MCF 10A (cell line): ENCODE data around the gene SETD3. TPM values are rescaled to one million over a fixed set of nuclear protein-coding genes. Genes with fewer than 3 reads are reported as not detected.
A peak's percentile ranks its signal among the peaks of the same experiment; 100 is the strongest.

Experiments
- BruUV-seq: library from RNA; stranded (reverse); fragments of 400-500 nt; replicated peaks from 2 replicates; lab custom pipeline; 2021; lab: Mats Ljungman, UMichigan
- CTCF ChIA-PET: fragments of 300-600 bp; sonication (Branson Sonifier 250); formaldehyde crosslinking; extraction: SDS; loops from one replicate; lab custom pipeline; 2021; ENCODE audit warnings: antibody characterized with exemption, inconsistent platforms; lab: Yijun Ruan, JAX
- POLR2A ChIA-PET: fragments of 300-600, 350-650 bp; sonication (Branson Sonifier 250); formaldehyde crosslinking; extraction: SDS; loops from one replicate; lab custom pipeline; 2020; ENCODE audit warnings: antibody characterized with exemption, inconsistent platforms; lab: Yijun Ruan, JAX
- DNase-seq: peaks from one replicate; pipeline ENCODE4 v3.0.0-alpha.2; 2018; ENCODE audit not compliant: unreplicated experiment
- H3K27ac Mint-ChIP-seq: one replicate; pipeline ENCODE4 v1.8.0; 2022; ENCODE audit warnings: mild to moderate bottlenecking, low read depth, mixed read lengths; ENCODE audit not compliant: unreplicated experiment
- H3K27me3 Mint-ChIP-seq: one replicate; pipeline ENCODE4 v1.8.0; 2022; ENCODE audit warnings: mixed read lengths; ENCODE audit not compliant: insufficient read depth, unreplicated experiment
- H3K36me3 Mint-ChIP-seq: one replicate; pipeline ENCODE4 v1.8.0; 2022; ENCODE audit warnings: mild to moderate bottlenecking, moderate library complexity, mixed read lengths; ENCODE audit not compliant: insufficient read depth, unreplicated experiment
- H3K4me1 Mint-ChIP-seq: one replicate; pipeline ENCODE4 v1.8.0; 2022; ENCODE audit warnings: mixed read lengths; ENCODE audit not compliant: insufficient read depth, unreplicated experiment
- H3K4me3 Mint-ChIP-seq: one replicate; pipeline ENCODE4 v1.8.0; 2022; ENCODE audit warnings: mild to moderate bottlenecking, moderate library complexity, mixed read lengths; ENCODE audit not compliant: unreplicated experiment
- H3K9me3 Mint-ChIP-seq: one replicate; pipeline ENCODE4 v1.8.0; 2022; ENCODE audit warnings: mixed read lengths; ENCODE audit not compliant: unreplicated experiment
- intact Hi-C: fragments of 100-400 bp; cut with micrococcal nuclease; formaldehyde crosslinking; loops from 2 replicates; pipeline ENCODE4 v1.14.1; 2022
- total RNA-seq: library from RNA; stranded (reverse); gene quantifications from 2 replicates; pipeline ENCODE4 v1.2.3, GENCODE V29; 2022
- TF ChIP-seq, protein P1 (sequence below): fragments of 200-600 bp; IDR thresholded peaks from one replicate; pipeline ENCODE4 v1.8.0; 2022; ENCODE audit warnings: antibody characterized with exemption, mild to moderate bottlenecking; ENCODE audit not compliant: unreplicated experiment

The SETD3 gene
- total RNA-seq, 1 experiment from 2014 or later, result 50.6 TPM

- Mint-ChIP-seq H3K9me3 (peaks cover 14% of the 10 kb centered on the region), H3K36me3 (peaks cover 25% of the 10 kb centered on the region), H3K4me1 (no peaks in the 10 kb centered on the region), H3K27ac (no peak overlapping the region), H3K4me3 (no peak overlapping the region), H3K27me3 (no peaks in the 10 kb centered on the region)
- POLR2A ChIA-PET, result no interaction called here
- intact Hi-C loops, result no loop called here
- no TSS peak for BruUV-seq
- TF ChIP-seq, protein P1, sequence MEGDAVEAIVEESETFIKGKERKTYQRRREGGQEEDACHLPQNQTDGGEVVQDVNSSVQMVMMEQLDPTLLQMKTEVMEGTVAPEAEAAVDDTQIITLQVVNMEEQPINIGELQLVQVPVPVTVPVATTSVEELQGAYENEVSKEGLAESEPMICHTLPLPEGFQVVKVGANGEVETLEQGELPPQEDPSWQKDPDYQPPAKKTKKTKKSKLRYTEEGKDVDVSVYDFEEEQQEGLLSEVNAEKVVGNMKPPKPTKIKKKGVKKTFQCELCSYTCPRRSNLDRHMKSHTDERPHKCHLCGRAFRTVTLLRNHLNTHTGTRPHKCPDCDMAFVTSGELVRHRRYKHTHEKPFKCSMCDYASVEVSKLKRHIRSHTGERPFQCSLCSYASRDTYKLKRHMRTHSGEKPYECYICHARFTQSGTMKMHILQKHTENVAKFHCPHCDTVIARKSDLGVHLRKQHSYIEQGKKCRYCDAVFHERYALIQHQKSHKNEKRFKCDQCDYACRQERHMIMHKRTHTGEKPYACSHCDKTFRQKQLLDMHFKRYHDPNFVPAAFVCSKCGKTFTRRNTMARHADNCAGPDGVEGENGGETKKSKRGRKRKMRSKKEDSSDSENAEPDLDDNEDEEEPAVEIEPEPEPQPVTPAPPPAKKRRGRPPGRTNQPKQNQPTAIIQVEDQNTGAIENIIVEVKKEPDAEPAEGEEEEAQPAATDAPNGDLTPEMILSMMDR, result no peak
- CTCF ChIA-PET, result interaction anchor here (1.8 kb wide), 1 partner anchor 14 kb away, joined by 7 read pairs; no protein-coding TSS in a partner anchor
- DNase-seq, result peak; percentile 2
Measured at GRCh38 chr14:99430491-99430890, 50.2 kb downstream of the SETD3 start.

GRCh38 chr14:99427632-99428300 lies 52.9 kb downstream of the SETD3 start:
- Mint-ChIP-seq H3K4me1 (no peaks in the 10 kb centered on the region), H3K4me3 (no peak overlapping the region), H3K9me3 (peaks cover 14% of the 10 kb centered on the region), H3K36me3 (peaks cover 26% of the 10 kb centered on the region), H3K27me3 (no peaks in the 10 kb centered on the region), H3K27ac (no peak overlapping the region)
- BruUV-seq, result no TSS peak
- peak; percentile 9 for DNase-seq
- ChIA-PET CTCF (interaction anchor here (1.2 to 1.8 kb wide), 2 partner anchors 12 kb away, joined by 4 to 11 read pairs; no protein-coding TSS in a partner anchor), POLR2A (no interaction called here)
- intact Hi-C loops, result no loop called here
- TF ChIP-seq, protein P1, result no peak

DNA sequence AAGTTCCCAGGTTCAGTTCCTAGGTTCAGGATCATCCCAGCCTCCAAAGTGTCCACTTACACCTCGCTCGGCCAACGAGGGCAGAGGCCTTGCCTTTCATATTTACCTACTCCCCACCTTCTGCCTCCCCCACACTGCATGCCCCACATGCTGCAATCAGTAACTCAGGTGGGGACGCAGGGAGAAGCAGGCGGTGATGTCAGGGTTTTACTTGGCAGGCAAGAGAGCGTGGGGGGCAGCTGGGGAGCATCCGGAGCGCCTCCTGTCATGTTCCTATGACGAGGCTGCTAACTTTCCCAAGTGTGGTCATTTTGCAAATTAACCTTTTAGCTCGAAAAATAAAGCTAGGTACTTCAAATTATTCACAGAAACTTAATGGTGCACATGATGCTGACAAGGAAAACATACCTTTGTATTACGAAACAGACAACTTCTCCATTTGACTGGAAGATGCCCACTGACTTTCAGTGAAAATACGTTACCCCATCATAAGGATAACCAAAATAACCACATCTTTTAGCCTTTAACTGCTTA lies 53.8 kb downstream of the SETD3 start:
- POLR2A ChIA-PET, result no interaction called here

DNA sequence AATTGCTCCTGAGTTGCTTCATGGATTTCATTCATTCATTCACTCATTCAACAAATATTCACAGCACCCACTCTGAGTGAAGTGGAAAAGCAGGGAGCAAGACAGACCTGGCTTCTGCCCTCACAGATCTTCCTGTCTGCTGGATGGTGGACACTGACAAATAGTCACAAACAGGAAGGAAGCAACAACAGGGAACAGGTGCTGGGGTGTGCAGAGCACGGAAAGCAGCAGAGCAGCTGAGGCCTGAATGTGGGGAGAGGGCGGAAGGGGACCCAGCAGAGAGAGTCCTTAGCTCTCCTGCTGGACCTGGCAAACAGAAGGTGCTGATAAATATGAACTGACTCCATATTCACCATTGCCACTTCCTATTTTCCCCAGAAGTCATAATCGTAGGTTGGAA lies 54.4 kb downstream of the SETD3 start:
- Mint-ChIP-seq H3K4me3 (no peak overlapping the region), H3K36me3 (peaks cover 26% of the 10 kb centered on the region), H3K27me3 (no peaks in the 10 kb centered on the region), H3K27ac (no peak overlapping the region), H3K9me3 (peaks cover 14% of the 10 kb centered on the region), H3K4me1 (no peaks in the 10 kb centered on the region)
- POLR2A ChIA-PET, result no interaction called here
- TF ChIP-seq, protein P1, result no peak
- intact Hi-C loops, result no loop called here
- BruUV-seq, result no TSS peak
- no peak for DNase-seq
- CTCF ChIA-PET, result interaction anchor here (1.8 to 2.8 kb wide), 2 partner anchors 10 kb away, joined by 11 to 14 read pairs; no protein-coding TSS in a partner anchor

More for the DNA sequence above, 53.8 kb downstream of the SETD3 start:
- TF ChIP-seq, protein P1, result no peak
- Mint-ChIP-seq H3K27ac (no peak overlapping the region), H3K27me3 (no peaks in the 10 kb centered on the region), H3K4me1 (no peaks in the 10 kb centered on the region), H3K4me3 (no peak overlapping the region), H3K9me3 (peaks cover 14% of the 10 kb centered on the region), H3K36me3 (peaks cover 26% of the 10 kb centered on the region)
- BruUV-seq, result no TSS peak
- DNase-seq, result no peak
- intact Hi-C loops, result no loop called here
- CTCF ChIA-PET, result interaction anchor here (0.6 to 1.8 kb wide), 3 partner anchors 11 to 305 kb away, joined by 3 to 11 read pairs (median 4); no protein-coding TSS in a partner anchor
